Trophoblast cell (in vitro differentiated cells and primary cell): ENCODE measurements around the gene CD151.

Source experiments
- DNase-seq, 2 donors: peaks; one replicate each; pipeline ENCODE4 v3.0.0-alpha.2; 2016
- H2AFZ ChIP-seq: 2 replicates; pipeline ENCODE4 v1.6.1; 2013; ENCODE audit warnings: low read length, moderate library complexity, mild to moderate bottlenecking; ENCODE audit not compliant: insufficient read depth, poor library complexity
- H2AK5ac ChIP-seq: 2 replicates; pipeline ENCODE4 v1.6.1; 2013; ENCODE audit warnings: mild to moderate bottlenecking, low read length
- H2BK120ac ChIP-seq: 2 replicates; pipeline ENCODE4 v1.6.1; 2013; ENCODE audit warnings: low read length, mild to moderate bottlenecking, moderate library complexity; ENCODE audit not compliant: insufficient read depth, poor library complexity
- H2BK12ac ChIP-seq: 2 replicates; pipeline ENCODE4 v1.6.1; 2013; ENCODE audit warnings: mild to moderate bottlenecking, low read length, moderate library complexity
- H2BK5ac ChIP-seq: 2 replicates; pipeline ENCODE4 v1.6.1; 2013; ENCODE audit warnings: low read length, low read depth, moderate library complexity, mild to moderate bottlenecking; ENCODE audit not compliant: poor library complexity
- H3K14ac ChIP-seq: 2 replicates; pipeline ENCODE4 v1.6.1; 2013; ENCODE audit warnings: mild to moderate bottlenecking, low read length
- H3K18ac ChIP-seq: 2 replicates; pipeline ENCODE4 v1.6.1; 2013; ENCODE audit warnings: mild to moderate bottlenecking, low read length
- H3K23ac ChIP-seq: 2 replicates; pipeline ENCODE4 v1.6.1; 2013; ENCODE audit warnings: low read length
- H3K27ac ChIP-seq: 2 replicates; pipeline ENCODE4 v1.5.1; 2013; ENCODE audit warnings: low read depth, mild to moderate bottlenecking, inconsistent platforms, low read length, moderate library complexity
- H3K27me3 ChIP-seq: 2 replicates; pipeline ENCODE4 v1.6.1; 2013; ENCODE audit warnings: inconsistent platforms, mild to moderate bottlenecking, low read length, moderate library complexity; ENCODE audit not compliant: insufficient read depth
- H3K36me3 ChIP-seq, 2 experiments: 1 replicate in 1 of 2; 2 replicates in 1 of 2; pipeline ENCODE4 v1.6.1; 2013; ENCODE audit warnings: low read length in 2 of 2, mild to moderate bottlenecking in 2 of 2, moderate library complexity in 1 of 2; ENCODE audit not compliant: insufficient read depth in 2 of 2, control insufficient read depth in 1 of 2
- H3K4ac ChIP-seq: 2 replicates; pipeline ENCODE4 v1.6.1; 2013; ENCODE audit warnings: low read depth, mild to moderate bottlenecking, low read length, moderate library complexity
- H3K4me1 ChIP-seq, 2 experiments: 1 replicate in 1 of 2; 2 replicates in 1 of 2; pipeline ENCODE4 v1.6.1; 2013; ENCODE audit warnings: low read length in 2 of 2, mild to moderate bottlenecking in 2 of 2, moderate library complexity in 1 of 2; ENCODE audit not compliant: insufficient read depth in 2 of 2, control insufficient read depth in 1 of 2
- H3K4me2 ChIP-seq: 2 replicates; pipeline ENCODE4 v1.6.1; 2013; ENCODE audit warnings: inconsistent platforms, mild to moderate bottlenecking, low read length, moderate library complexity
- H3K4me3 ChIP-seq: 2 replicates; pipeline ENCODE4 v1.5.1; 2013; ENCODE audit warnings: mild to moderate bottlenecking, low read depth, low read length, inconsistent platforms
- H3K79me1 ChIP-seq: one replicate; pipeline ENCODE4 v1.6.1; 2013; ENCODE audit warnings: low read length
- H3K79me2 ChIP-seq: 2 replicates; pipeline ENCODE4 v1.6.1; 2013; ENCODE audit warnings: low read length, mild to moderate bottlenecking; ENCODE audit not compliant: control insufficient read depth, insufficient read depth, poor library complexity
- H3K9ac ChIP-seq: 2 replicates; pipeline ENCODE4 v1.6.1; 2013; ENCODE audit warnings: mild to moderate bottlenecking, low read length
- H3K9me3 ChIP-seq: 2 replicates; pipeline ENCODE4 v1.6.1; 2013; ENCODE audit warnings: low read depth, mild to moderate bottlenecking, control low read depth, inconsistent platforms, low read length; ENCODE audit not compliant: insufficient read depth
- H4K12ac ChIP-seq: 2 replicates; pipeline ENCODE4 v1.6.1; 2013; ENCODE audit warnings: low read depth, mild to moderate bottlenecking, low read length, moderate library complexity
- H4K8ac ChIP-seq: 2 replicates; pipeline ENCODE4 v1.6.1; 2013; ENCODE audit warnings: low read depth, mild to moderate bottlenecking, low read length, moderate library complexity
- H4K91ac ChIP-seq: one replicate; pipeline ENCODE4 v1.6.1; 2013; ENCODE audit warnings: low read depth, mild to moderate bottlenecking, low read length, moderate library complexity
- WGBS: extraction: QIAGEN DNeasy Blood & Tissue Kit; methylation state at CpG from one replicate; pipeline ENCODE4 v1.1.7; 2013; ENCODE audit warnings: missing lambda C conversion rate; ENCODE audit not compliant: insufficient read length, insufficient coverage; ENCODE audit errors: extremely low coverage; 5-methylcytosine and 5-hydroxymethylcytosine counted together

Gene CD151

DNA sequence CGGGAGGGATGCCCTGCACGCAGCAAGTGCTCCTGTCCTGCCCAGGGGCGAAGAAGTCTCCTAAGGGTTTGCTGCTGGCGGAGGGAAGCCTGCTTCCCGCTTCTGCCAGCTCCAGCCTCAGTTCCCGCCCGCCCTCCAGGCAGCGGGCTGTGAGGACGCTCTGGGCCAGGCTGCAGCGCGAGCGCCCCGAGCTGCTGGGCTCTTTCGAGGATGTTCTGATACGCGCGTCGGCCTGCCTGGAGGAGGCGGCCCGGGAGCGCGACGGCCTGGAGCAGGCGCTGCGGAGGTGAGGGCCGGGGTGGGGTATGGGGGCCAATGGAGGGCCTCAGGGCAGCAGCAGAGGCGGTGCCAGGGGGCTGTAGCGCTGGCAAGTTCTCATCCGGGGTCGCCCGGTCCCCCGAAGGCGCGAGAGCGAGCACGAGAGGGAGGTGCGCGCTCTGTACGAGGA is 2.9 kb upstream of the CD151 start:
- Histone ChIP-seq H3K4me2 (peak overlapping the region; percentile 67), H3K23ac (no peak overlapping the region), H3K79me2 (peaks cover 12% of the 10 kb centered on the region), H2AFZ (peak overlapping the region; percentile 50), H3K9ac (no peak overlapping the region), H3K27me3 (peaks cover 33% of the 10 kb centered on the region), H3K4me1 (peaks cover 50 to 55% of the 10 kb centered on the region in 2 experiments), H4K8ac (peak overlapping the region; percentile 33), H3K4me3 (peak overlapping the region; percentile 32), H3K18ac (peak overlapping the region; percentile 7), H4K91ac (no peak overlapping the region), H4K12ac (no peak overlapping the region), H2BK12ac (no peak overlapping the region), H2AK5ac (no peak overlapping the region), H2BK120ac (no peak overlapping the region), H3K36me3 (peaks cover 5 to 8% of the 10 kb centered on the region in 2 experiments), H2BK5ac (no peak overlapping the region), H3K14ac (peak overlapping the region; percentile 19), H3K79me1 (peaks cover 23% of the 10 kb centered on the region), H3K9me3 (peaks cover 5% of the 10 kb centered on the region), H3K4ac (no peak overlapping the region), H3K27ac (no peak overlapping the region)
- no peak for DNase-seq
- no CpG with 5 or more reads among the region's 39 CpGs for WGBS

GRCh38 chr11:830295-831117 is 2.2 kb upstream of the CD151 start:
- H3K9me3 ChIP-seq, result peaks cover 5% of the 10 kb centered on the region
- DNase-seq, result peak in 1 of 2 donors; percentile 65
- peaks cover 52 to 57% of the 10 kb centered on the region in 2 experiments for H3K4me1 ChIP-seq
- no peak overlapping the region for H2BK5ac ChIP-seq
- H3K4me2 ChIP-seq, result peak overlapping the region; percentile 67
- no peak overlapping the region for H3K23ac ChIP-seq
- no peak overlapping the region for H3K14ac ChIP-seq
- H4K8ac ChIP-seq, result peak overlapping the region; percentile 28
- no peak overlapping the region for H4K12ac ChIP-seq
- no peak overlapping the region for H3K9ac ChIP-seq
- no peak overlapping the region for H2BK120ac ChIP-seq
- no peak overlapping the region for H3K18ac ChIP-seq
- no peak overlapping the region for H3K27ac ChIP-seq
- H3K27me3 ChIP-seq, result peaks cover 33% of the 10 kb centered on the region
- peaks cover 2 to 4% of the 10 kb centered on the region in 2 experiments for H3K36me3 ChIP-seq
- no peak overlapping the region for H2AK5ac ChIP-seq
- no peak overlapping the region for H3K4ac ChIP-seq
- no peak overlapping the region for H2BK12ac ChIP-seq
- H3K4me3 ChIP-seq, result no peak overlapping the region
- WGBS, result no CpG with 5 or more reads among the region's 78 CpGs
- no peak overlapping the region for H4K91ac ChIP-seq
- H3K79me2 ChIP-seq, result peaks cover 12% of the 10 kb centered on the region
- peak overlapping the region; percentile 35 for H2AFZ ChIP-seq
- peaks cover 23% of the 10 kb centered on the region for H3K79me1 ChIP-seq

- no peak overlapping the region for H3K4ac ChIP-seq
- H3K9ac ChIP-seq, result no peak overlapping the region
- H3K4me2 ChIP-seq, result no peak overlapping the region
- H3K9me3 ChIP-seq, result peaks cover 5% of the 10 kb centered on the region
- peaks cover 52 to 57% of the 10 kb centered on the region in 2 experiments for H3K4me1 ChIP-seq
- no peak overlapping the region for H3K4me3 ChIP-seq
- H3K18ac ChIP-seq, result no peak overlapping the region
- H2BK5ac ChIP-seq, result no peak overlapping the region
- no peak overlapping the region for H3K27ac ChIP-seq
- no peak overlapping the region for H2BK12ac ChIP-seq
- H3K79me2 ChIP-seq, result peaks cover 12% of the 10 kb centered on the region
- H3K27me3 ChIP-seq, result peaks cover 33% of the 10 kb centered on the region
- H4K8ac ChIP-seq, result no peak overlapping the region
- peaks cover 23% of the 10 kb centered on the region for H3K79me1 ChIP-seq
- no peak for DNase-seq
- no peak overlapping the region for H2AFZ ChIP-seq
- no peak overlapping the region for H2BK120ac ChIP-seq
- no peak overlapping the region for H3K14ac ChIP-seq
- H2AK5ac ChIP-seq, result no peak overlapping the region
- no CpG with 5 or more reads among the region's 31 CpGs for whole genome bisulfite sequencing
- no peak overlapping the region for H4K91ac ChIP-seq
- H3K36me3 ChIP-seq, result peaks cover 7 to 9% of the 10 kb centered on the region in 2 experiments
- no peak overlapping the region for H3K23ac ChIP-seq
- no peak overlapping the region for H4K12ac ChIP-seq
Measured at GRCh38 chr11:831118-831864, 1.5 kb upstream of the CD151 start.

GRCh38 chr11:831961-832528 is 707 bp upstream of the CD151 start:
- Histone ChIP-seq H3K23ac (no peak overlapping the region), H2BK120ac (peak overlapping the region; percentile 35), H3K79me1 (peaks cover 20% of the 10 kb centered on the region), H2BK12ac (peak overlapping the region; percentile 63), H3K9ac (no peak overlapping the region), H3K27ac (no peak overlapping the region), H4K91ac (peak overlapping the region; percentile 83), H3K4me2 (peak overlapping the region; percentile 79), H3K9me3 (peaks cover 5% of the 10 kb centered on the region), H2AK5ac (peak overlapping the region; percentile 77), H3K79me2 (peaks cover 12% of the 10 kb centered on the region), H3K27me3 (peaks cover 32% of the 10 kb centered on the region), H4K12ac (peak overlapping the region; percentile 67), H3K18ac (peak overlapping the region; percentile 67), H2AFZ (peak overlapping the region; percentile 19), H3K36me3 (peaks cover 14 to 16% of the 10 kb centered on the region in 2 experiments), H2BK5ac (no peak overlapping the region), H3K14ac (peak overlapping the region; percentile 85), H3K4me3 (peak overlapping the region; percentile 71), H3K4me1 (peaks cover 52 to 54% of the 10 kb centered on the region in 2 experiments), H3K4ac (peak overlapping the region; percentile 30), H4K8ac (peak overlapping the region; percentile 81)
- no CpG with 5 or more reads among the region's 23 CpGs for WGBS
- no peak for DNase-seq
